Esophagus squamous epithelium (tissue), 4 donors: ENCODE measurements around the gene MAGEF1.

Experiments
- CTCF ChIP-seq, 6 experiments: fragments of 450-650 bp in 4 of 6; fragments of 200-600 bp in 2 of 6; sonication (generic) in 2 of 6; IDR thresholded peaks; one replicate each; pipeline ENCODE4 v1.5.1; 2016 to 2019; ENCODE audit warnings: antibody characterized with exemption in 6 of 6, mild to moderate bottlenecking in 4 of 6, moderate library complexity in 4 of 6
- POLR2A ChIP-seq, 4 donors: fragments of 450-650 bp; IDR thresholded peaks; one replicate each; pipeline ENCODE4 v1.6.1; 2017; ENCODE audit warnings: antibody characterized with exemption in 4 of 4, mild to moderate bottlenecking in 4 of 4, moderate library complexity in 3 of 4

- no peak for TF ChIP-seq CTCF (IDR thresholded peaks at IDR 0.05)
- no peak for TF ChIP-seq POLR2A (IDR thresholded peaks at IDR 0.05)
Measured at GRCh38 chr3:184717399-184717983, 5.6 kb upstream of the MAGEF1 start.
